ENCODE results near the gene ACTL10. TPM values are rescaled to one million over a fixed set of nuclear protein-coding genes. Genes with fewer than 3 reads are reported as not detected.
A peak's percentile ranks its signal among the peaks of the same experiment; 100 is the strongest.

ACTL10 gene
- total RNA-seq, 1 donor from 2014 or later, result 1.1 TPM

DNA sequence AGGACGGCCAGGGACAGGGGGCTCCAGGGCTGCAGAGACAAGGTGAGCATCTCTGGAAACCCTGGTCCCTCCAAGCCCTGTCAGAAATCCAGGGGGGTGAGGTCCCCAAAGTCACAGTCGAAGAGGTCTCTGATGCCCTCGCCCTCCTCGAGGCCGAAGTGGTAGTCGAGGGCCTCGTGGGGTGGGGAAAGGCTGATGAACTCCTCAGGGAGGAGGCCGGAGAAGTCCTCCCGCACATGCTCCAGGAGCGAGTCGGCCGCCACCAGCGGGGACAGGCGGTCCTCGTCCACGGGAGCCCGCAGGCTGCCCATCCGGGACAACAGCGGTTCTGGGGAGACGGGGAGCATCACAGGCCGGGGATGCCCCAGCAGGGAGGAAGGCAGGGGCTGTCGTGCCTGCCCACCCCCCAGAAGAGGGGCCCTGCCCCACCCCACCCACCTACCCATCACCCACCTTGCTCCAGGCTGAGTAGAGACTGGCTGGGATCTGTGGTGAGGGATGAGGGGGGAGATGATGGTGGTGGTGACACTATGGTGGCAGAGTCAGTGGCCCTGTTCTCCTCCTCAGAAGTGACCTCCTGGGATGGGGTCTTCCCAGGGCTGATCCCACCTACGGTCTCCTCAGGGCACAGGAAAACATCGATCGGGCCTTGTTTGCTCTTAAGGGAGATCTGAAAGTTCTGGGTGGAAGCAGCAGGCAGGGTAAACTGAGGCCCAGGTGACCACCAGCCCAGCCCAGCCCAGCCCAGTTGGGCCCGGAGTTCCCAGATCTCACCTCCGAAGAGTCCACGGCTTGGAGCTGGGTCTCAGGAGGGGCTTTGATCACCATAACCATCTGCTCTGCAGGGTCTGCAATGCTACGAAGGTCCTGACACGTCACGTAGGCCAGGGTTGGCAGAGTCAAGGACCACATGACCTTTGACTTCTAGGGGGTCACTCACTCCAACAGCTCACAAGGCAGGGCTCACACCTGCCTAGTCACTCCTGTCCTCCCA lies 10.2 kb downstream of the ACTL10 start:
- H3K27ac Mint-ChIP-seq (ENCODE audit: unreplicated experiment), result no peak overlapping the region
- H3K4me3 ChIP-seq (ENCODE audit: insufficient read depth, low read depth, low read length), result no peak overlapping the region
- H3K36me3 Mint-ChIP-seq (ENCODE audit: low read depth, unreplicated experiment), result peaks cover 6% of the 10 kb centered on the region
- TF ChIP-seq CTCF (IDR thresholded peaks at IDR 0.05; ENCODE audit: insufficient read depth, low read depth, low read length), result no peak
- no peak for TF ChIP-seq EZH2 (IDR thresholded peaks at IDR 0.05; ENCODE audit: insufficient read depth, low read length)
- H3K9me3 ChIP-seq (ENCODE audit: insufficient read depth, low read depth, low read length), result no peaks in the 10 kb centered on the region
- H4K20me1 ChIP-seq (ENCODE audit: insufficient read depth, low read length), result peaks cover 30% of the 10 kb centered on the region
- H3K4me1 ChIP-seq (ENCODE audit: insufficient read depth, low read length), result peaks cover 29% of the 10 kb centered on the region
- H3K27me3 Mint-ChIP-seq (ENCODE audit: low read depth, unreplicated experiment), result peaks cover 9% of the 10 kb centered on the region
- H3K9ac ChIP-seq (ENCODE audit: low read length), result no peak overlapping the region
- peaks cover 3% of the 10 kb centered on the region for H3K4me1 Mint-ChIP-seq (ENCODE audit: low read depth, unreplicated experiment)
- H3K27me3 ChIP-seq (ENCODE audit: insufficient read depth, low read length), result no peaks in the 10 kb centered on the region
- no peak for FAIRE-seq
- H3K27ac ChIP-seq (ENCODE audit: low read depth, low read length), result no peak overlapping the region
- peaks cover 2% of the 10 kb centered on the region for H3K79me2 ChIP-seq (ENCODE audit: insufficient read depth, low read length)
- no peaks in the 10 kb centered on the region for H3K9me3 Mint-ChIP-seq (ENCODE audit: unreplicated experiment)
- no peak overlapping the region for H3K4me2 ChIP-seq (ENCODE audit: low read length)
- no peak overlapping the region for H2AFZ ChIP-seq (ENCODE audit: low read depth, low read length)
- no peak for DNase-seq (ENCODE audit: low read depth)
- H3K4me3 Mint-ChIP-seq (ENCODE audit: unreplicated experiment), result peak overlapping the region; percentile 40
- H3K36me3 ChIP-seq (ENCODE audit: insufficient read depth, low read length), result no peaks in the 10 kb centered on the region

DNA sequence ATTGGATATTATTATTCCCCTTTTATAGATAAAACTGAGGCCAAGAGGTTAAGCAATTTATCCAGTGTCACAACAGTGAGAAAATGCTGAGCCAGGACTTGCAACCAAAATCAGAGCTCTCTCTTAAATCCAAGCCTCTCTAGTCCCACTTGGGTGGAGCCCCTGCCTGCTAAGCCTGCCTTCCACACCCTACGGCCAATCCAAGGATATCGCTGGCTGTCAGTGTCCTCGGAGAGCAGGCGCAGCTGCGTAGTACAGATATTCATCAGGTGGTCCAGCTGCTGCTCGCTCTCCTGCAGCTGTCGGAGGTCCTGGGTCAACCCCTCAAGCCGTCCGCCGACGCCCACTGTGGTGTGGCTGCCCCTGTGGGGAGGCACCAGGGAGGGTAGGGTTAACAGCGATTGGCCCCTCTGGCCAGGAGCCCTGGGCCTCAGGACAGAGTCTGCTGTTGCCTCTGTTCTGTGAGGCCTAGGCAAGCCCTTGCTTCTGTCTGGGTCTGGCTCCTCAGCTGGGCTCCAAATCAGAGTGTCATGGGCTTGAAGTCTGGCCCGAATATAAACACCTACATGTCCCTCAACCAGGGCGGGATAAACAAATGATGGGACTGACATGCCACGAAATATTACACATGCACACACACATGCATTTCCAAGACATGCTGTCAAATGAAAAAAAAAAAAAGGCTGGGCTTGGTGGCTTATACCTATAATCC lies 11.4 kb downstream of the ACTL10 start:
- H3K4me3 ChIP-seq (ENCODE audit: insufficient read depth, low read depth, low read length), result no peak overlapping the region

More for the DNA sequence above, 11.4 kb downstream of the ACTL10 start:
- Histone ChIP-seq H3K9me3 (ENCODE audit: insufficient read depth, low read depth, low read length) (no peaks in the 10 kb centered on the region), H3K27me3 (ENCODE audit: insufficient read depth, low read length) (no peaks in the 10 kb centered on the region), H3K4me1 (ENCODE audit: insufficient read depth, low read length) (peaks cover 18% of the 10 kb centered on the region), H4K20me1 (ENCODE audit: insufficient read depth, low read length) (peaks cover 25% of the 10 kb centered on the region), H3K36me3 (ENCODE audit: insufficient read depth, low read length) (no peaks in the 10 kb centered on the region), H2AFZ (ENCODE audit: low read depth, low read length) (no peak overlapping the region), H3K4me2 (ENCODE audit: low read length) (no peak overlapping the region), H3K27ac (ENCODE audit: low read depth, low read length) (no peak overlapping the region), H3K79me2 (ENCODE audit: insufficient read depth, low read length) (no peaks in the 10 kb centered on the region), H3K9ac (ENCODE audit: low read length) (no peak overlapping the region)
- no peak overlapping the region for H3K4me3 Mint-ChIP-seq (ENCODE audit: unreplicated experiment)
- DNase-seq (ENCODE audit: low read depth), result no peak
- peaks cover 3% of the 10 kb centered on the region for H3K36me3 Mint-ChIP-seq (ENCODE audit: low read depth, unreplicated experiment)
- no peaks in the 10 kb centered on the region for H3K9me3 Mint-ChIP-seq (ENCODE audit: unreplicated experiment)
- no peaks in the 10 kb centered on the region for H3K4me1 Mint-ChIP-seq (ENCODE audit: low read depth, unreplicated experiment)
- H3K27me3 Mint-ChIP-seq (ENCODE audit: low read depth, unreplicated experiment), result peaks cover 9% of the 10 kb centered on the region
- no peak for FAIRE-seq
- TF ChIP-seq CTCF (IDR thresholded peaks at IDR 0.05; ENCODE audit: insufficient read depth, low read depth, low read length), result no peak
- TF ChIP-seq EZH2 (IDR thresholded peaks at IDR 0.05; ENCODE audit: insufficient read depth, low read length), result no peak
- H3K27ac Mint-ChIP-seq (ENCODE audit: unreplicated experiment), result peak overlapping the region; percentile 31

Measured in astrocyte (in vitro differentiated cells and primary cell).